ENCODE data around the gene CBR1.

- TF ChIP-seq, protein P1, sequence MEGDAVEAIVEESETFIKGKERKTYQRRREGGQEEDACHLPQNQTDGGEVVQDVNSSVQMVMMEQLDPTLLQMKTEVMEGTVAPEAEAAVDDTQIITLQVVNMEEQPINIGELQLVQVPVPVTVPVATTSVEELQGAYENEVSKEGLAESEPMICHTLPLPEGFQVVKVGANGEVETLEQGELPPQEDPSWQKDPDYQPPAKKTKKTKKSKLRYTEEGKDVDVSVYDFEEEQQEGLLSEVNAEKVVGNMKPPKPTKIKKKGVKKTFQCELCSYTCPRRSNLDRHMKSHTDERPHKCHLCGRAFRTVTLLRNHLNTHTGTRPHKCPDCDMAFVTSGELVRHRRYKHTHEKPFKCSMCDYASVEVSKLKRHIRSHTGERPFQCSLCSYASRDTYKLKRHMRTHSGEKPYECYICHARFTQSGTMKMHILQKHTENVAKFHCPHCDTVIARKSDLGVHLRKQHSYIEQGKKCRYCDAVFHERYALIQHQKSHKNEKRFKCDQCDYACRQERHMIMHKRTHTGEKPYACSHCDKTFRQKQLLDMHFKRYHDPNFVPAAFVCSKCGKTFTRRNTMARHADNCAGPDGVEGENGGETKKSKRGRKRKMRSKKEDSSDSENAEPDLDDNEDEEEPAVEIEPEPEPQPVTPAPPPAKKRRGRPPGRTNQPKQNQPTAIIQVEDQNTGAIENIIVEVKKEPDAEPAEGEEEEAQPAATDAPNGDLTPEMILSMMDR (IDR thresholded peaks at IDR 0.05; ENCODE audit: insufficient read depth, low read depth, low read length): no peak
- TF ChIP-seq EZH2 (IDR thresholded peaks at IDR 0.05; ENCODE audit: insufficient read depth, low read length): no peak
These were observed 17.7 kb downstream of the CBR1 start for GRCh38 chr21:36087362-36088138.

Data from astrocyte (in vitro differentiated cells and primary cell).